HUES6 (cell line): ENCODE measurements around the gene RPS15A.

Source experiments
- H3K27ac ChIP-seq: 2 replicates; pipeline ENCODE4 v1.7.0; 2013; ENCODE audit warnings: low read depth, mild to moderate bottlenecking, low read length, inconsistent platforms
- H3K27me3 ChIP-seq: 2 replicates; pipeline ENCODE4 v1.6.1; 2013; ENCODE audit warnings: low read length; ENCODE audit not compliant: control insufficient read depth, insufficient read depth
- H3K36me3 ChIP-seq: 2 replicates; pipeline ENCODE4 v1.6.1; 2013; ENCODE audit warnings: low read length; ENCODE audit not compliant: control insufficient read depth, insufficient read depth
- H3K4me1 ChIP-seq: 2 replicates; pipeline ENCODE4 v1.6.1; 2013; ENCODE audit warnings: low read length; ENCODE audit not compliant: control insufficient read depth, insufficient read depth
- H3K4me3 ChIP-seq: 2 replicates; pipeline ENCODE4 v1.5.1; 2013; ENCODE audit warnings: low read depth, low read length
- H3K9ac ChIP-seq: one replicate; pipeline ENCODE4 v1.6.1; 2013; ENCODE audit warnings: mild to moderate bottlenecking, low read length
- H3K9me3 ChIP-seq: 2 replicates; pipeline ENCODE4 v1.6.1; 2013; ENCODE audit warnings: low read depth, low read length; ENCODE audit not compliant: control insufficient read depth, insufficient read depth

RPS15A gene

DNA sequence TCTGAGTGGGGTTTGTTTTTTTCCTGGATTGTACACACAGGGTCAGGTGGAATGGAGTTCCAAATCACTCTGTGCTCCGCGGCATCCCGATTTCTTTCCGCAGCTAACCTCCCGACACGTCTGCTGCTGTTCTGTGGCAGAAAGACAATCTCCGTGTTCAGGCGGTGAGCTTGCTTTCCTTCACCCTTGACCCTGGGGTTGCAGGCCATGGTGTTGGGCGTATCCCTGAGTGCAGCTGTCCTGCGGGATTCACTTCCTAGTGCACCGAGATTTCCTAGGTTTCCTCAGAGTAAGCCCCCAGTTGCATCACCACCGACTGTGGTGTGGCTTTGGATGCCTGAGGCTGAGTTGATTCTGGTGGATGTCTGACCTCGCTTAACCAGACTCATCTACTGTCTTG lies 19.0 kb upstream of the RPS15A start:
- Histone ChIP-seq H3K36me3 (peaks cover 55% of the 10 kb centered on the region), H3K27me3 (no peaks in the 10 kb centered on the region), H3K4me1 (peaks cover 29% of the 10 kb centered on the region), H3K9ac (no peak overlapping the region), H3K9me3 (no peaks in the 10 kb centered on the region), H3K27ac (no peak overlapping the region), H3K4me3 (no peak overlapping the region)

DNA sequence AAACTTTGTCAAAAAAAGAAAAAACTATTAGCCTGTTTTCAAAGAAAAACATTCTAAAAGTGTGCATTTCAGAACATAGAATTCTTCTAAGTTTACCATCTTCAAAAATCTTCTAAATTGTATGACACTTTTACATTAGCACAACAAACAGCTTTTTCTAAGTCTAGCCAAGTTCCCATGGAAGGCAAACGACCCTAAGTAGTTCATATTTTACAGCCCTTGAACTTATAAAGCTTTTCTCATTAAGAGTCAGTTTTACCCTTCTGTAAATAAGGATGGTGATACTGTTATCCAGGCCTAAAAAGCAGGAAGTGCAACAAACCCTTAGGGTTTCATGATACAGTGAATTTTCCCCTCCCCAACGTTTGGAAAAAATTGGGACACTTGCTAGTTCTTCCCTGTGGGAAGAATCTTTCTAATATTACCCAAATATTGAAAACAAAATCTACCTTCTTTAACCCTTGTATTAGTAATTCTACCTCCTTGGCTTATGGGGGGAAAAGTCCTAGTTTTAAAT lies 15.2 kb upstream of the RPS15A start:
- Histone ChIP-seq H3K36me3 (peaks cover 27% of the 10 kb centered on the region), H3K27me3 (no peaks in the 10 kb centered on the region), H3K4me3 (no peak overlapping the region), H3K27ac (0 out of 2 replicates have a peak overlapping the region, but pooled peaks have one; percentile 35), H3K9me3 (no peaks in the 10 kb centered on the region), H3K4me1 (peaks cover 45% of the 10 kb centered on the region), H3K9ac (no peak overlapping the region)

DNA sequence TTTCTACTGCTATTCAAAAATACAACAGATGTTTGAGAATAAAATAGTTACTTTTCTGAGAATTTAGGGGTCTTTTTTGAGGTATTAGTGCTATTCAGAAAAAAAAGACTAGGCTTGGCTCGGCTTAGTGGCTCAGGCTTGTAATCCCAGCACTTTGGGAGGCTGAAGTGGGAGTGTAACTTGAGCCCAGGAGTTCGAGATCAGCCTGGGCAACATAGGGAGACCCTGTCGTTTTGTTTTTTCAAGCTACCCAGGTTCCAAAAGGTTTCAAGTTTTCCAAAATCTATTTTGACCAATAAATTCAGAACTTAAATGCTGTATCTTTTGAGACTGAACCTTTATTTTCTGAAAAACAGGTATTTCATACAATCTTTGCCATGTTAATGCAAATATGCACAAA lies 14.4 kb upstream of the RPS15A start:
- Histone ChIP-seq H3K27me3 (no peaks in the 10 kb centered on the region), H3K27ac (peak overlapping the region; percentile 85), H3K36me3 (peaks cover 25% of the 10 kb centered on the region), H3K4me3 (peak overlapping the region; percentile 23; the same call in 1 of the 2 replicates), H3K4me1 (peaks cover 51% of the 10 kb centered on the region), H3K9me3 (no peaks in the 10 kb centered on the region), H3K9ac (peak overlapping the region; percentile 21)

DNA sequence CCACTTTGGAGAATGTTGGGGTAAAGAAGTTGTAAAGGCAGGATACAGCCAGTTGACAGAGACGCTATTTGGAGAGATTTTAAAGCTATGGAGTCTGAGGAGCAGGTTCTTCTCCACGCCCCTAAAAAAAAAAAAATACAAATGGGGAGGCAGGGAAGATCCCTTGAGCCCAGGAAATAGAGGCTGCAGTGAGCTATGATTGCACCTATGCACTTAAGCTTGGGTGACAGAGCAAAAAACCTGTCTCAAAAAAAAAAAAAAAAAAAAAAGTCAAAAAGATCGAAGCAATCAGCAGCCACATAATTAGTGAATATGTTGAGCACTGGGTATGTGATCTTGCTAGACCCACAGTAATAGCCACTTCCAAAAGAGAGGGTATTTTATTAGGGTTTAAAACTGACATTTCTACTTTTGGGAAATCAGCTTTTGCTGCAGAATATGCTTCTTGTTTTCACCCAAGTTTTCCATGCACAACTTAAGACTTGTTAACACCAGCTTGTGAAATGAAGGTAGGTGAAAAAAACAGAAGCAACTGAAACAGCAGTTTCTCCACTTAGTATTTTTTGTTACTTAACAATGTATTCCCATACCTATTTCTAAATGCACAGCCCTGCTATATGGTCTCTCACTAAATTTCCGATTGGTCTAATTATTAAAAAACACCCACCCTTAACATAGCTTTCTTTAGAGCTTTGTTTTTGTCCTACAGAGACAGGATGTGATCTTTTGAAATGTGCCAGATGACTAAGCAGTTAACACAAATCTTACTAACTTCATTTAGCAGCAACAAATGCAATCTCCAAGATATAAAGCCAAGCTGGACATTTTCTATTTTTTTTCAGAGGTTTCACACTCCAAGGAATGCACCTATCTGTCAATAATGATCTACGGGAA lies 13.7 kb upstream of the RPS15A start:
- H3K4me3 ChIP-seq: peak overlapping the region; percentile 23; the same call in 1 of the 2 replicates

DNA sequence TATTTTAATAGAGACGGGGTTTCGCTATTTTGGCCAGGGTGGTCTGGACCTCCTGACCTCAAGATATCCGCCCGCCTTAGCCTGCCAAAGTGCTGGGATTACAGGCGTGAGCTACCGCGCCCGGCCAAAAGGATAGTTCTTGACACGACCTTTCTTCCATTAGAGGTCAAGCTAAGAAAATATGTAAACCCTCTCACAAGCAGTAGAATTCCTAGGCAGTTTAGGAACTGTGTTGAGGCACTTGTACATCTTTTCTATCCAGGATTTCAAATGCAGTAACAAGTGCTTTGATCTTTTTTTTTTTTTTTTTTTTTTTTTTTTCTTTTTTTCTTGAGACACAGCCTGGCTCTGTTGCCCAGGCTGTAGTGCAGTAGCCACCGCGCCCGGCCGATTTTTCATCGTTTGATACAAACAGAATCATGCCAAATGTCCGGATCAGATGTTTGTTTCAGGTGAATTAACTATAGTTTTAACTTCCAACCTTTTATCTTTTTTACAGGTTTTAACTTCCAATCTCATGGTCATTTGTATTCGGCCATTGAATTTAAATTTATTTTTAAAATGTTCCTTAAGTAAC lies 12.7 kb upstream of the RPS15A start:
- H3K27ac ChIP-seq: peak overlapping the region; percentile 85; the same call in 1 of the 2 replicates
- H3K9ac ChIP-seq: no peak overlapping the region
- peaks cover 53% of the 10 kb centered on the region for H3K4me1 ChIP-seq
- peaks cover 22% of the 10 kb centered on the region for H3K36me3 ChIP-seq
- no peaks in the 10 kb centered on the region for H3K9me3 ChIP-seq
- peak overlapping the region; percentile 1; the same call in 1 of the 2 replicates for H3K4me3 ChIP-seq
- H3K27me3 ChIP-seq: no peaks in the 10 kb centered on the region

More for the DNA sequence above, 13.7 kb upstream of the RPS15A start:
- H3K4me1 ChIP-seq: peaks cover 53% of the 10 kb centered on the region
- H3K36me3 ChIP-seq: peaks cover 23% of the 10 kb centered on the region
- H3K9ac ChIP-seq: peak overlapping the region; percentile 21
- H3K27me3 ChIP-seq: no peaks in the 10 kb centered on the region
- H3K27ac ChIP-seq: peak overlapping the region; percentile 85
- H3K9me3 ChIP-seq: no peaks in the 10 kb centered on the region

DNA sequence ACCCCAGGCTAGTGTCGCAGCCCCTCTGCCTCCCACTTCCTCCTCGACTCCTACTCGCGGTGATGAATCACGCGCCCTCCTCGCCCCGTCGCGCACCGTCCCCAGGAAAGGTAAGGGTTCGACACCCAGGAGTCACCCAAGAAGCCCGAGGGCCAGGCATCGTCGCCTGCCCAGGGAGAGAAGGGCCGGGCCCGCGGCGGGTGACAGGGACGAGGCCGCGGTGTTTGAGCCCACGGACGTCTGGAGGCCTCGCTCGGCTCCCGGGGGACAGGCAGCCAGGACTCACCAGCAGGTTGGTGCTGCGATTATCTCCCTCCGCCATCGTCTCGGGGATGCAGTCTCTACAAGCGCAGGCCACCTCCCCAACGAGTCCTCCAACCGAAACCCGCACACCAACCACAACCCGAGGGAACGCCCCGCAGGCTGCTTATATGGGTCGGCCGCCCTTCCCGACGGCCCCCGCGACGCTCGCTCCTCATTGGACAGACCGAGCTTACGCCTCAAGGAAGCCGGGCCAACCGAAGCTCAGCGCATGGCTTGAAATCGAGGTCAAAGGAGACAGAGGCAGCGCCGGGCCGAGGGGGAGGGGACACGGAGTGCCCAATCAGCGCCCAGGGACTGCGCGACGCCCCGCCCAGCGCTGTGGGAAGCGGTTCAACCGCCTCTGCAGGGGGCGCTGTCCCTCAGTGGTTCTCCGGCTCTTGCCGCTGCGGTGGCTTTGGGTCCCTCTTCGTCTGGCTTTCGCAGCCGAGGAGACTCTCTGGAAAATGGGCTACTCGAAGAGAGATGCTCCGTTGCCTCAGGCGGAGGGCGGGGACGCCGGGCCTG lies 11.2 kb upstream of the RPS15A start, which contains the start of gene ARL6IP1:
TSS of gene ARL6IP1 (minus strand) at position 405 of the 828 bp plus-strand sequence. CDS start at position 322, 83 bp downstream.
- Histone ChIP-seq H3K27me3 (no peaks in the 10 kb centered on the region), H3K4me1 (peaks cover 45% of the 10 kb centered on the region), H3K9me3 (no peaks in the 10 kb centered on the region), H3K9ac (peak within 1 kb of the TSS; percentile 96), H3K27ac (peak within 1 kb of the TSS; percentile 87), H3K36me3 (peaks cover 34% of the 10 kb centered on the region), H3K4me3 (peak within 1 kb of the TSS; percentile 86)

DNA sequence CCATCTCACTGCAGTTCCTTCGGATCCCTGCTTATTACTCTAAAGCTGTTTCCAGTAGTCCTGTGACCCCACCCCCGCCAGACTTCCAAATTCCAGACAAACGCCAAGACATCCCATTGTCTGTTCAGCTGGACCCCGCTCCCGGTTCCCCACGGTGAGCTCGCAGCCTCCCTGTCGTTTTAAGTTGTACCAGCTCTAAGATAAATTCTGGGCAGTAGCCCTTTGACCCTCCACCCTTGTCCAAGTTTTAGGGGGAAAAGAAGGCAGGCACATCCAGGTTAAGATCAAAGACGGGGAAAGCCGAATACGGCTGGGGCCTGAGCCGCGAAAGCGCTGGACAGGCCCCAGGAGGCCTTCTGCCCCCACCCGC lies 10.6 kb upstream of the RPS15A start:
- H3K9ac ChIP-seq: peak overlapping the region; percentile 96
- peak overlapping the region; percentile 56; the same call in 1 of the 2 replicates for H3K27ac ChIP-seq
- H3K27me3 ChIP-seq: no peaks in the 10 kb centered on the region
- H3K36me3 ChIP-seq: peaks cover 39% of the 10 kb centered on the region
- peak overlapping the region; percentile 86 for H3K4me3 ChIP-seq
- H3K4me1 ChIP-seq: peaks cover 39% of the 10 kb centered on the region
- H3K9me3 ChIP-seq: no peaks in the 10 kb centered on the region

DNA sequence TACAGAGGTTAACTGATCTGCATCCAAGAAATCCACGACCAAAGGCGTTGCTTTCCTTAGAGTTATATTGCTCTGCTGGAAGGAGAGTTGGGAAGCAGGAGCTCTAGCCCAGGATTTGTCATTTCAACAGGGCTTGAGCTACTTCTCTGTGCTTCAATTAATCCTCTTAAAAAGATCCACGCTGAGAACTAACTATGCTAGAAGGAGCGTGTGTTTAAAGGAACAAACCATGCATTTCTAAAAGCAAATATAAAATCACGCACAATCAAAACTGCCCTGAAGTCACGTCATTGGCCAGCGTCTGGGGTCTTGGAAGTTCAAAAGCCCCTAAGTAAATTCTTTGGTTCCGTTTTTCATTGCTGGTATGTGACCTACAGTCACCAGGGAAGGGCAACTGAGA lies 10.2 kb upstream of the RPS15A start:
- Histone ChIP-seq H3K27me3 (no peaks in the 10 kb centered on the region), H3K27ac (peak overlapping the region; percentile 56; the same call in 1 of the 2 replicates), H3K9ac (peak overlapping the region; percentile 96), H3K4me1 (peaks cover 34% of the 10 kb centered on the region), H3K36me3 (peaks cover 43% of the 10 kb centered on the region), H3K9me3 (no peaks in the 10 kb centered on the region), H3K4me3 (peak overlapping the region; percentile 86)

DNA sequence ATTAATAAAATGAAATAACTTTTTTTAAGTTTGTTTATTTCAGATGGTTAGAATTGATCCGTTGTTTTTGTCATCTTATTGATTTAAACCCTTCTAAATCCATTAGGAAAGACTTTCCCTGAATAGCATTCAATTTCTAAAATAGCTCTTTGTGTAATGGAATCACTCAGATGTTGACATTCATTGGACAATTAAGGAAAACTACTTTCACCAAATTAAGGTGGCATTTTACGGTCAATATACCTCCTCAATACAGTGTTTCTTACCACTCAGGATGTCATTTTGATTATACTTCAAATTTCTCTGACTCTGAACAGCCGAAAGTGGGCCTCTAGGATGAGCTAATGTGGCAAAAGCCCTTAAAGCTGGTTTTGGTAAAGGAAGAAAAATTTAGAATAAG lies 9.4 kb upstream of the RPS15A start:
- Histone ChIP-seq H3K4me1 (peaks cover 27% of the 10 kb centered on the region), H3K4me3 (peak overlapping the region; percentile 86), H3K36me3 (peaks cover 51% of the 10 kb centered on the region), H3K9me3 (no peaks in the 10 kb centered on the region), H3K27me3 (no peaks in the 10 kb centered on the region), H3K9ac (peak overlapping the region; percentile 96), H3K27ac (no peak overlapping the region)

DNA sequence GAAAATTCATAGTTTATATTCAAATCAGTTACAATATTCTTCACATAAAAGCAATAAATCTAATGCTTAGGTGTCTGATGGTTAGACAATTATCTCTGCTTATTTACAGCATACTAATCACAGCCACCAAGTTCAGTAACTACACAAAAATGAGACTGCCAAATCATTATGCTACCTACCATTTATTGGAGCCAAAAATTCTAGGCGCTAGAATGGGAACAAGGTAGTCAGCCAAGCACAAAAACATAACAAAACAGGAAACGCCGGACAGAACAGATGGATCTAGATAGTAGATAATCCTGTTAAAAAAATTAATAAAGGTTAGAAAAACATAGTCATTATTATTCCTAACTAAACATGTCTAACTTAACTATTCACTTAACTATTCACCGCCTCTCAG lies 7.6 kb upstream of the RPS15A start:
- Histone ChIP-seq H3K27me3 (no peaks in the 10 kb centered on the region), H3K4me1 (peaks cover 11% of the 10 kb centered on the region), H3K9me3 (no peaks in the 10 kb centered on the region), H3K4me3 (no peak overlapping the region), H3K27ac (no peak overlapping the region), H3K9ac (no peak overlapping the region), H3K36me3 (peaks cover 68% of the 10 kb centered on the region)
